ENCODE data around the gene MARCHF7.

DNA sequence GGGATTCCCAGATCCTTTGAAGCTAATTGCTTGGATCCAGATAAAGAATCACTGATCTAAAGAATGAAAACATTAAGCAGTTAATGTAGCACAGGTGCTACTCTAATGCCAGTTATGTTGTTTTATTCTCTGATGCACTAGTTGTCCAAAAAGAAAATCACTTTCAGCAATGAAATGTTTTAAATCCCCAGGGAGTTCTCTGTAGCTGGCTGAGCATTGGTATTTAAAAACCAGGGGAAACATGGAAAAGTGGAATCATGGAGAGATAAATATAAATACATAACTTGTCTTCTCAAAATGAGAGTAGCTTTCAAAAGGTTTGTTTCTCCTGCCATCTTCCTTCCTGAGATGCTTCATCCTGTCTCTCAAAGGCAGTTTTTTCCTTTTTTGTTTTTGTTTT is 48.0 kb downstream of the MARCHF7 start:
- TF ChIP-seq CTCF (IDR thresholded peaks at IDR 0.05; ENCODE audit: low read depth, low read length) (no peak), EZH2phosphoT487 (IDR thresholded peaks at IDR 0.05; ENCODE audit: low read depth) (no peak)

Measured in OCI-LY3 (cell line).